HG02943 (cell line): ENCODE data around the gene AKAP1.
"Not testable (repeated sequence)": the region's sequence is repeated elsewhere in the genome, so short reads cannot be mapped to it uniquely, and the experiment has no call there.

ENCODE experiments used
- ATAC-seq: cut with Tn5 transposase; IDR thresholded peaks from one replicate; pipeline ENCODE4 v1.9.1; 2021; ENCODE audit warnings: mild to moderate bottlenecking, low read depth, moderate library complexity; ENCODE audit not compliant: unreplicated experiment

Gene AKAP1

DNA sequence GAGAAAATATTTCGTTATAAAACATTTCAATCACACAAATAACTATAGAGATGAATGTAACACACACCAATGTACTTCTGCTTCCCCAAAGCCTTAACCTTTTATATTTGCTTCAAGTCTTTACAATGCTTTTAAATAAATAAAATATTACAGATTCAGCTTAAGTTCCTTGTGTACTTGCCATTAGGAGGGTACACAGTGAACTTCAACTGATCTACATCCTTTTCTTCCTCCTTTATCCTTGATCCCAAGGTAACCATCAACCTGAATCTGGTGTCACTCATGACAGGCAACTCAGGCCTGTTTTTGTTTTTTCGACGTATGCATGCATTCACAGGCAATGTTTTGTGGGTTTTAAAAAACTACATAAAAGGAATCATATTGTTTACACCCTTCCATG lies 9.3 kb upstream of the AKAP1 start:
- no peak for ATAC-seq

DNA sequence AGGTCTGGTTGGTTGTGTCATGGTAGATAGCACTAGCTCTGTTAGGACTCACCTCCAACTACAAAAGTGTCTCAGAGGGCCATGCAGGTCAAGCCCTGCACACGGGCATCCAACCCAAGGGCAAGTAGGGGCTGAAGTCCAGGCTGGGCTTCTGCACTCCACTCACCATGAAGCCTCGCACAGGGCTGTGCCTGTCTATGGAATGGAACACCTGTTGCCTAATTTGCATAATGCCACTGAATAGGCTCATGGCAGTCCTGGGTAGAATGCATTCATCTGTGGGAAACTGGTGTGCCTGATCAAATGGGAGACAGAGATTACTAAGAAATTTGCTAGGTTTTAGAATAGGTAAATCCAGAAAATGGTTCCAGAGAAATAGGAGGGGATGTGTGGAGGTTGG lies 8.0 kb upstream of the AKAP1 start:
- no peak for ATAC-seq

DNA sequence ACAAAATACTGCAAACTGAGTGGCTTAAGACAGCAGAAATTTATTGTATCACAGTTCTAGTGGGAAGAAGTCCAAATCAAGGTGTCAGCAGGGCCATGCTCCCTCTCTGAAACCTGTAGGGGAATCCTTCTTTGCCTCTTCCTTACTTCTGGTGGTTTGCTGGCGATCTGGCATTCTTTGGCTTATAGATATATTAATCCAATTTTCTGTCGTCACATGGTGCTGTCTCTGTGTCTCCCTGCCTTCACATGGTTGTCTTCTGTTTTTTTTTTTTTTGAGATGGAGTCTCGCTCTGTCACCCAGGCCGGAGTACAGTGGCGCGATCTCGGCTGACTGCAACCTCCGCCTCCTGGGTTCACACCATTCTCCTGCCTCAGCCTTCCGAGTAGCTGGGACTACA lies 6.8 kb upstream of the AKAP1 start:
- ATAC-seq, result no peak

DNA sequence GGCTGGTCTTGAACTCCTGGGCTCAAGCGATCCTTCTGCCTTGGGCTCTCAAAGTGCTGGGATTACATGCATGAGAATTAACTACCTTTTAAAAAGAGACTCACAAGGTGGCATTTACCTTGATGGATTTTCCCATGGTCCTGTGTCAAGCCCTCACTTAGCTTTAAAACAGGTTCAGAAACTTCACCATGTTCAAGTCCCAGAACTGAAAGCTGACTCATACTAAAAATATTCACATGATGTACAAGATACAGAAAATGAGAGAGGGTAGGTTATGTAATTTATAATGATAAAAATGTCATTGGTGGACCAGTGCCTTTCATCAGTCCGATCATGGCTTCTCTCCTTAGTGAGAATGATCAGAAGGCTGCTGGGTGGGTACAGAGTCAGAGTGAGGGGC lies 4.3 kb upstream of the AKAP1 start:
- no peak for ATAC-seq

DNA sequence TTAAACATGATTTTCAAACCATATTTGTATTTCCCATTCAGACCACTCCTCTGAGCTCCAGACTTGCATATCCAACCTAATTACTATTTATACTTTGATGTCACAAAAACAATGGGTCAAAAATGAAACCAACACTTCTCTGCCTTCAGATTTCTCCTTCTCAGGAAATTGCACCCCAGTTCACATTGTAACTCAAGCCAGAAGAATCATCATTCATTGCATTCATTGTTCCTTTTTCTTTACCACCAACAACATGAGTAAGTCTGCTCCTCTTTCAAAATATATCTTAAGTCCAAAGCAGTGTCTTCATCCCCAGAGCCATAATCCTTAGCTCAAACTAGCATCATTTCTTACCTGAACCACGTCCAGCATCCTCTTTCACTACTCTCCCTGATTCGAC lies 2.6 kb upstream of the AKAP1 start:
- no peak for ATAC-seq

DNA sequence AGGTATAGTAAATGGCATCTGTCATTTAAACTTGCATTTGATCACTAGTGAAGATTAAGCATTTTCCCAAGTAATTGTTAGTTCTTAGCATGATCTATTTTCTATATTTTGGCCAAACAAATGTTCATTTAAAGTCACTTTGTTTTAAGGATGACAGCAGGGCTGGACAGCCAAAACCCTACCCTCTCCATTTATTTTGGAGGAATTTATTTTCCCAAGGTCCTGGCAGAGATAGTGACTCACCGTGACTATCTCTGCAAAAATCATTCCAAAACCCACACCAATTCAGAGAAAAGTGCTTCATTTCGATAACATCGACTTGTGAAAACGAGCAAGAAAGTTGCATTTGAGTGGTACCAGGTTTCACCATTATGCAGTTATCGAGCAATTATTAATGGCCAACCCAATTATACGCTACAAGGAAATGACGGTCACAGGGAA lies 665 bp upstream of the AKAP1 start:
- ATAC-seq, result peak; percentile 14

DNA sequence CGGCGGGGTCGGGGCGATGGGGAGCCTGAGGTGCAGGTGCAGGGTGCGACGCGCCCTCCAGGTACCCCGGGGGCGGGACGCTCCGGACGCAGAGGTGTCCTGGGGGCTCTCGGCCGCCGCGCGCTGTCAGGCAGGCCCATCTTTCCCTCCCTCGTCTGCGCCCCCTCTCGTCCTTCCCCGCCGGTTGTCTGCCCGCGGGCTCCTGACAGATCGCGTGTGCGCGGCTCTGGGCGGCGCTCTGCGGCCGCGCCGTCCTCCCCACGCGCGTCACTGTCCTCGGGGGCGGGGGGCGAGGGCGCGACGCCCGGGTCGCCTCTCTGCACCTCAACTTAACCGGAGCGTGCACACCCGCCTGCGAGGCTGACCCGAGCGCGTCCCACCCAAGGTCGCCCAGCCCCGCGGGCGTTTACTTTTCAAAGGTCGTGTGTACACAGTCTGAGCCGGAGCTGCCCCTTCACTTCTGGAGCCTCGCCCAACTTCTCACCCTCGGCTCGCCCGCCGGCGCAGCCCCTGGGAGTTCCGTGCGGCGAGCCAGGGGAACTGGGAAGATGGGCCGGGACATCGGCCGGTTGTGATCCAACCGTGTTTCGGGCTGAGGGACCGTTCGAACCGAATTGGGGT lies 512 bp downstream of the AKAP1 start:
- ATAC-seq, result peak; percentile 27

DNA sequence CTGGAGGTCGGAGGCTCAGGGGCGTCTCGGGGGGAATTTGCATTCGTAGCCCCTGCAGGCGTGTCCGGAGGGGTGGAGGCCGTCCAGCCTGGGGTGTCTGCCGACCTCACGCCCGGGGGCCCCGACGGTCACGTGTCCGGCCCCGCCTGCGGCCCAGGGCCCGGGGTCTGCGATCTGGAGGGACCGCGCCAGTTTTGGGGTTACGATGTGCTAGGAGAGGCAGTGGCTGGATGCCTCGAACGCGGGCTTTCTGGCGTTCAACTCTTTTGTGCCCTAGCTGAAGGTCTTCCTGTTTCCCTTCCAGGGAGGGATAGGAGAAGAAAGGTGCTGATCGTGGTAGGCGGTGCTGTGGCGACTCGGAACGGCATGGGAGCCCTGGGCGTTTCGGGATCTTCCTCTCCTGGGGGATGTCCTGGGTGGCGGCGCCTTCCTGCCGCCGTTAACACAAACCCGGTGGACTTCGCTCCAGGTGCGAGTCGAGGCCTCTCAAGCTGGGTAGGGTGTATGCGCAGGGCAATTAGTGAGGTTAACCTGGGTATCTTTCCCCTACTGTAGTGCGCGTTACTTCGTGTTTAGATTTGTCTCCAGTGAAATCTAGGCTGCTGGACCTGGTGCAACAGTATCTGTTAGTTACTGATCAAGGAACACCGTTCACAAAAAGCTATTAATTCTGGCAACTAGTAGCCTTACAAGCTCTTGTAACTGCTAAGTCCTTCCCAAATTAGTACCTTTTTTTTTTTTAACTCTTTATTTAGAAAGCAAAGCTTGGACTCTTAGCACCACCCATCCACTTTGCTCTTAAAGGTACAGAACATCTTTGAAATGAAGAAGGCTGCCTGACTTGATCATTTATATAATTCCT lies 1.3 kb downstream of the AKAP1 start:
- no peak for ATAC-seq

DNA sequence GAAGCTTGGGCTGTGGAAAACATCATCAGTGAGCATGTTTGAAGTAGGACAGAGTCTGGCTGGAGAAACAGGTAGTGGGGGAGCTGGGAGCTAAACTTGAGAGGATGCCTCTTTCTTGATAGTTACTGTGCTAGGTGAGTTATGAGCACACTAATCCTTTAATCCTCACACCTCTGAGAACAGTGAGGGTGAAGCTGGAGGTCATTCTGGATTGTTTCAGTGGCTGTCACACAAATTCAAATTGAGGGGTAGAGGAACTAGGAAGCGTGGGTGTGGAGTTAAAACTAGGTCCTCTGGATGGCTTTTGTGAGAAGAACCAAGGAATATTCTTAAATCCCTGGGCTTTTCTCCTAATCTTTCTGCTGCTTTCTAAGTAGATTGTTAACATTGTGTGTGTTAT lies 3.3 kb downstream of the AKAP1 start:
- no peak for ATAC-seq

DNA sequence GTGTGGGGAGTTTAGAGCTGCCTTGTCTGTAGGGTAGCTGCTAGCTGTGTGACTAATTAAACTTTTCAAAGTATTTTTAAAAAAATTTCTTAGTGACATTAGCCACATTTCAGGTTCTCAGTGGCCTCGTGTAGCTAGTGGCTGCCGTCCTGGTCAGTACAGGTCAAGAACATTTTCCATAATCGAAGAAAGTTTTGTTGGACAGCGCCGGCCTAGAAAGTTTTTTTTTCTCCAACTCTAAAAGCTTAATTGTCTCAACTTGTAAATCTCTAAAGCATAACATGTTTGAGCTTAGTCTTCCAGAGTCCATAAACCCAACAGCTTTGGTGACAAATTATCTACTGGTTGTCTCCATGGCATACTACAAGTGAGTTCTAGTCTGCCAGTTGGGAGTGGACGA lies 4.3 kb downstream of the AKAP1 start:
- no peak for ATAC-seq

DNA sequence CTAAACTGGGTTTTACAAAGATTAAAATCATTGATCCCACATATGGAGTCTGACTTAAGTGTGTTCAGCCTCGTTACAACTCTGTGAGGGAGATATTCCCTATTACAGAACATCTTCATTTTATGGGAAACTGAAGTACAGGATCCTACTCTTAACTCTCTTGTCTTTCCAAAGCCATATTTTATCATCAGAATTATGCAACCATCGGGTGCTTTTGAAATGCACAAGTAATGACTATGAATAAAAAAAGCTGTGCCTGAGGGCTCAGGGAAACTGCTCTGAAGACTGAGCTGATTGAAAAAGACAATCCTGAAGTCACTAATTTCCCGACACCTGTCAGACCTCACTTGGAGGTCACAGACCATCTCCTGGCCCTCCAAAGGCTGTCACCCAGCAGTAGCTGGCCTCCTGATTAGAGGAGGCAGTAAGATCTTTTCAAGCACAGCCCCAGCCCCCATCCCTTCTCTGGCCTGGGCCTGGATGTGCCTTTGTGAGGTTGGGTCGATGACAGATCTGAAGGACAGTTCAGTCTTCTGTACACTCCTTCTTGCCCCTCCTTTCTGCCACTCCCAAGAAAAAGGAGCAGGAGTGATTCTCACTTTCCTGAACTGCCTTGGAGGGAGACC lies 5.6 kb downstream of the AKAP1 start:
- ATAC-seq, result no peak

DNA sequence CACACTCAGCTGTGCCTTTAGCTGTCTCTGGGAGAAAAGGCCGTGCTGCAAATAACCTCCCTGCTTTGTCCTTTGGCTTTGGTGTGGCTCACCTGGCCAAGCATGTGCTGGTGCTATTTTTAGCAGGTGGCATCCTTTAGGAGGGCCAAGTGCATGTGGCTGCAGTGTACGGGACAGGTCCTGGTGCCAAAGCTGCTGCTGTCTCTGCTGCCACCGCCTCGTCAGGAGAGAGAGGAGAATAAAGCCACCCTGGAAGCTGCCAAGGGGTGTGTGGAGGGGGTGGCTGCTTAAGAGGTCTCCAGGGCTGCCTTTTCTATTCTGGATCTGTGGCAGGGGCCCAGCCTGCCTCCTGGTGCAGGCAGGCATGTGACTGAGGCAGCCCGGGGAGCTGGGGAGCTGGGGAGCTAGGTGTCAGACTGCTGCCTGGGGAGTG lies 6.2 kb downstream of the AKAP1 start:
- ATAC-seq, result no peak

DNA sequence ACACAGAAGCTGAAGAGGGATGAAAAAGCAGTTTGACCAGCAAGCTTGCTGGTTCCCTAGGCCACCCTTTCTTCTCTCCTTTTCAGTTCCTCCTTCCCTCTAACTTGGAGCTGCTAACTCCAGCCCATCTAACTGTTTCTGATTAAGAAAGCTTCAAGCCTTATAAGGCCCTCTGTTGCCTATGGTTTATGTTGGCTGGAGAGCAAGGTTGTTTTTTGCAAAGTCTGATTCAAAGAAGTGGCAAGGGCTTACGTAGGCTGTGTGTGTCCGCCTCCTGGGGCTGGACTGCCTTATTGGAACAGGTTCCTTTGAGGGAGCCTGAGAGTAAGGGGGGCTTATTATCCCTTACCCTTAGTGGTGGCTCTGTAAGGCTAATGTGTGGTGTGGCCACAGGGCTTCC lies 7.1 kb downstream of the AKAP1 start:
- ATAC-seq, result no peak

DNA sequence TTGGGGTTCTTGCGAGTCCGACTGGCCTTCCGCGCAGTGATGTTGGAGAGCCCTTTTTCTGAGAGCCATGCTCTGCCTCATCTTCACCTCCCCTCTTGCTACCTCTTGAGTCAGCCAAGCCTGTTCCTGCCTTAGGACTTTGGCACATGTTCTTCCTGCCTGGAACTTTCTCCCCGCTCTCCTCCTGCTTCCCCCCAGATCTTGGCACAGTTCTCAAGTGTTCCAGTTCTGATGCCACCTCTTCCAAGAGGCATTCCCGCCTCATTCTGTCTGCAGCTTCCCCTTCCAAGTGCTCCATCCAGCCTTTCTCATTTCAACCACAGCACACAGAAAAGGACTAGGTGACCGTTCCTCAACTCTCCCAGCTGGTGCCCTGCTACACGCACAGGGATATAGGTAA lies 7.7 kb downstream of the AKAP1 start:
- ATAC-seq, result no peak

DNA sequence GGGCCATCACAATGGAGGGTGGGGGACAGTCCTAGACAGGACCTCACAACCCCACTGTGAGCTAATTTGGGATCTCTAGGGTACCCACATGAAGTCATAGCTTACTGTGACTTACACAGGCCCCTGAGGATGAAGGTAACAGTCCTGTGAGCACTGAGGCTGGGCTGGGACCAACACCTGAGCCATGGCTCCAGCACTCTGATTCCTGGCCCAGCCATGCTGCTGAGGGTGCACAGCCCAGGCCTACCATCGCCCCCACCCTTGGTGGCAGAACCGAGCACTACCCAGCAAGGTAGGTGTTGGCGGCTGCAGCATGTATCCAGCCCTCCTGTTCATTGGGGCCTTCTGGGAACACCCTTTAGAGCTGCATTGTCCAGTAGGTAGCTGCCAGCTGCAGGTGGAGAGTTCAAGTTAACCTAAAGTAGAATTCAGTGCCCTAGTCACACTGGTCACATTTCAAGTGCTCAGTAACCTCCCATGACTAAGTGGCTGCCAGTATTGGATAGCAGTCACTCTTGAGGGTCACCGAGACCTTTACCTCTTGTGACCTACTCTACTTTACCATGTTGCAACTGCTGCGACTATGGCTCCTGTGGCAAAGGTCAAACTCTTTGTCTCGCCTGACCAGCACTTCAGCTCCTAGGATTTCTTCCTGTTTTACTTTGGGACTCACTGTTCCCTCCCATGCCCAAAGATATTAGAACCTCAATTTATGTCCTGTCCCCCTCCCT lies 11.6 kb downstream of the AKAP1 start:
- ATAC-seq, result no peak

DNA sequence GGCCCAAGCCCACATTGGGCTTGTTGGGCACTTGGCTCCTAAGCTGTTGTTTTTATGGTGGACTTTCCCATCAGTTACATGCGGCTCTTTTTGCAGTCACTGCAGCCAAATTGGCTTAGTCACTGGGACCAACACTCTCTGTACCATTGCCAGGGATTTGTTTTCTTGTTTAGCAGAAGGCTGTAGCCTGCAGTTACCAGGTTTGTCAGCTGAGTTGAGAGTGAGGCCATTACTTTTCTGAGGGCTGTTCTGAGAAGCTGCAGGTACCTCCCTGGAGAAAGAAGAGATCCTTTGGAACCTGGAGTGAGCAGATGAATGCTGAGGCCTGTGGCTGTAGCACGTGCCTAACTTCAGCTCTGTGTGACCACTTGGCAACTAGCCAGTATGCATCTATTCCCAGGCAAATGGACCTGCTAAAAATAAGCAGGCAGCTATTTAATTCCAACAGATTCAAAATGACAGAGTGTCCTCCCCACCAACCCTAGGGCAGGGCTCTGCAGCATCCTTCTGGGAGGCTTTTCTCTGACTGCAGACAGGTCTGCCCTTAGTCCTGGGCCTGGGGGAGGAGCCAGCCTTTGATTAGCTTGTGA lies 12.9 kb downstream of the AKAP1 start:
- no peak for ATAC-seq

DNA sequence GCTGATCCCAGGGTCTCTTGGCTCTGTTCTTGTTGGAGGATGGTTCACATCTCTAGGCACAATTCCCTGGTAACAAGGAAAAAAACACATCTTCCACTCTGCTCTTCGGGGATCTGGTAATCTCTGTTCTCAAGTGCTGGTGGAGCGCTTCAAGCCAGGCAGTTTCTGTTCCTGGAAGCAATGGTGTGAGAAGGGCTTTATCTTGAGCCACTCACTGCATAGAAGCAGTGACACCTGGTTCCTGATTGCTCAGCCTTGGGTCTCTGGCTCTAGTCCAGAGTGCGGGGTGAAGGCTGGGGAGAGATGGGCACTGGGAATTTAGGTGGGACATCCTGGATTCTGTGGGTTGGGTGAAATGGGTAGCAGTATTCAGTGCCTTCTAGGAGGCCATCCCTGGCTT lies 14.1 kb downstream of the AKAP1 start:
- no peak for ATAC-seq

DNA sequence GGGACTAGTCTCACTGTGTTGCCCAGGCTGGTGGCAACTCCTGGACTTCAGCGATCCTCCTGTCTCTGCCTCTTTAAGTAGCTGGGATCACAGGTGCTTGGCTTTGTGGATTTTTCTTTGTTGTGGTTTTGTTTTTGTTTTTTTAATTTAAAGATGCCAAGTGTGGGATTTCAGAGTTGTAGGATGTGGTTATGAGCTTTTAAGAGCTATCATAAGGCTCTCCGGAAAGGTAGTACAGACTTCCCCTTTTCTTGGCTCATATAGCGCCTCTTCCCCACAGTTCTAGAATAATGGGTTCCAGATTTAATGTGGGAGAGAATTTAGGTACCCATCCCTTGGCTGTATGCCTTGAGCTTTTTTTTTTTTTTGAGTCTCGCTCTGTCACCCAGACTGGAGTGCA lies 17.1 kb downstream of the AKAP1 start:
- ATAC-seq, result no peak

DNA sequence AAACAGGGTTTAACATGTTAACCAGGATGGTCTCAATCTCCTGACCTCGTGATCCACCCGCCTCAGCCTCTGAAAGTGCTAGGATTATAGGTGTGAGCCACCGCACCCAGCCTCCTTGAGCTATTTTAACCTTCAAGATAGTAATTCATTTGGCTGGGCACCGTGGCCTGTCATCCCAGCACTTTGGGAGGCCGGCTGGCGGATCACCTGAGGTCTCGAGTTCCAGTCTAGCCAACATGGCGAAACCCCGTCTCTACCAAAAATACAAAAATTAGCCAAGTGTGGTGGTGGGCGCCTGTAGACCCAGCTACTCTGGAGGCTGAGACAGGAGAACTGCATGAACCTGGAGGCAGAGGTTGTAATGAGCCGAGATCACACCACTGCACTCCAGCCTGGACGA lies 17.6 kb downstream of the AKAP1 start:
- ATAC-seq, result not testable (repeated sequence)

DNA sequence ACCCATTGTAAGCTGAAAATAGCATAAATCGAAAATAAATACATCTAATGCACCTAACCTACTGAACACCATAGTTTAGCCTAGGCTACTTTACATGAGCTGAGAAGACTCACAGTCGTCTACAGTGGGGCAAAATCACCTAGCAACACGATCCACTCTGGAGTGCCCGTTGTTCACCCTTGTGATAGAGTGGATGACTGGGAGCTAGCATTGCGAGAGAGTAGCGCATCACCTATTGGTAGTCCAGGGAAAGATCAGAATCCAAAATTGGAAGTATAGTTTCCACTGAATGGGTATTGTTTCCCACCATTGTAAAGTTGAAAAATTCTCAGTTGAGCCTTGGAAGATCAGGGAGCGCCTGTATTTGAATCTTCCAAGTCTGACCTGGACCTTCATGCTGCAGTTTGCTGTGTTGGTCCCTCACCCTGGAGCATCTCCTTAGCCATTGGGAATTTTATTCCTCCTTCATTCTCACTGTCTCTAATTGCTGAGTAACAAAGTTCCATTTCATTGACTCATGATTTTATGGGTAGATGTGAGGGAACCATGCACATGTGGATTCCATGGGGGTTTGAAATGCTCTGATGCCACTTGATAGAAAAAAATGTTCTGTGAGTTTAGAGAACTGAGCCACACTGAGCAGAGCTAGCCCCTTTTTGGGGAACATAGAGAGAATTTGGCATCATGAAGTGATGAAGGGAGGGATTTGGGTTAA lies 19.6 kb downstream of the AKAP1 start:
- ATAC-seq, result no peak
